GM15510 (cell line): Measurements from ENCODE around the gene C2orf49.

Source experiments
- POLR2A ChIP-seq: IDR thresholded peaks from 3 replicates; pipeline ENCODE4 v1.6.1; 2011; ENCODE audit warnings: borderline replicate concordance; ENCODE audit not compliant: insufficient read length; ENCODE audit errors: extremely low read depth

Gene C2orf49

GRCh38 chr2:105329561-105330495 lies 7.5 kb upstream of the C2orf49 start, which contains the start of gene TGFBRAP1:
Gene TGFBRAP1 (minus strand): TSS chr2:105329735. CDS start chr2:105308301, 21,434 bp downstream.
- TF ChIP-seq POLR2A, result peak; percentile 76

DNA sequence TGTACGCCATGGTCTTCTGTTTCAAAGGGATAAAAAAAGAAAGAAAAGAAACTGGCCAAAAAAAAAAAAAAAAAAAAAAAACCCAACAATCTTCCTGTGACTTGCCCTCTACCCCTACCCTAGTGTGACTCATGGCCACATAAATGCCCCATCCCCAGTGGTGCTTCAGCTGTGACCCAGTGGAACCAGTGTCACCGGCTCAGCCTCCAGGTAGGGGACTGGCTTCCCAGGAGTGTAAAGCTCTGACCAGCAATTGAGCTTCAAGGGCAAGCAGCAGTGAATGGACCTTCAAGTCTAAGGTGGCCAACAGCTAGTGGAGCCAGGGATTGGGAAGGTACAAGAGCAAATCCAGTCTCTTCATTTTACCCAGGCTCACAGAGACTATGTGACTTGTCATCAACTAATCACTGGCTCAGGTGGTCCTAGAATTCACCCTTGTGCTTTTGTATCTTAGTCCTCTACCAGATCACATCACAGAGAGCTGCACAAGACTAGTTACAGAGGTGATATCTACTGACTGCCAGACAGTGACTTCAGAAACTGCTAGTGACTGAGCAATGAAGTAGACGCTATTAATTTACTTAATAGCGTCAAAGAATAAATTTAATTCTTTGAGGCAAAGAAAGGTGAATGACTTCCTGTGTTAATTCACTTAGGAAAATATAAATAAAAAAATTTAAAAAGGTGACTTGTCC lies 6.5 kb upstream of the C2orf49 start:
- TF ChIP-seq POLR2A, result no peak

DNA sequence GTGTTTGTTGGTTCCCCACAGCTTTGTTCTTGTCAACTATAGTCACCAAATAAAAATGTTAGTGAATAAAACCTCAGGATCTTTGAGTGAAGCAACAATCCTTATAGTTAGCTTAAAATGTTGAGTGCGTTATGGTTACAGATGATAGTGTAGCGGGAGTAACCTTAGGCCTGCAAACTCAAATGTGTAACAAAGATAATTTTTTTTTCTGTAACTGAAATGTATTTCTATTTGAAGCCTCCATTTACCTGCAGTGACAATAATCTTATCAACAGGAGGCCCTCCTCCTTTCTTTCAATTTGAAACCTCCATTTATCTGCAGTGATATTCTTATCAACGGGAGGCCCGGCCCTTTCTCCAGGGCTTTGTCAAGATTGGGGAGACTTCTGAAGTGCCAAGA lies 3.1 kb upstream of the C2orf49 start:
- TF ChIP-seq POLR2A, result no peak

- TF ChIP-seq POLR2A, result no peak
Measured at GRCh38 chr2:105335469-105335868, 1.9 kb upstream of the C2orf49 start.

DNA sequence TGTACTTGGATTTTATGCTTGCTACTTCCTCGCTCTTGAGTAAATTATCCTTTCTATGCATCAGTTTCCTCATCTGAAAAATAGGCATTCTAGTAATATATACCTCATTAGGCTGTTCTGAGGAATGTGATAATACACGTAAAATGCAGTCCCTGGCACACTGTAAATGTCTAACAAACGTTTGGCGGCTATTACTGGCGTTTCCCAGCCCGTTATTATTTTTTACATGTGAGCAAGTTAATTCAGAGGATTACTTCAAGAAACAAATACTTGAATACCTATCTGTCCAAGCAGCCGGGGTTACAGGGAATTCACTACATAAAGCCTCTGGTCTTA lies 586 bp upstream of the C2orf49 start:
- no peak for TF ChIP-seq POLR2A

DNA sequence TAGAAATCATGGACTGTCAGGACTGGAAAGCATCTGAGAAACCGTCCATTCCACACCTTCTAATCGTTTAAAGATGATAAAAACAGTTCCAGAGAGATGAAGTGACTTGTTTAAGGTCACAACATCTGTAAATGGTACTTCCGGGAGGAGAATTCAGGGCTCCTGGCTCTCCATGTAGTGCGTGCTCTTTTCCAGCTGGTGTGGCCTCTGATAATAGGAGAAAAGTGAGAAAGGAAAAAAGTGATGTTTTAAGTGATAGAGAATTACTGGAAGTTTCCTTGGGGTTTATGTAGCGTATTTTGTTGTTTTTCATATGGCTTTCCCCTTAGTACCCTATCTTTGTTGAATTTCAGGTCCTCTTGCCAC lies 663 bp downstream of the C2orf49 start:
- TF ChIP-seq POLR2A, result no peak

- TF ChIP-seq POLR2A, result no peak
Measured at GRCh38 chr2:105339414-105339813, 2.1 kb downstream of the C2orf49 start.

- TF ChIP-seq POLR2A, result no peak
Measured at GRCh38 chr2:105344704-105345345, 7.5 kb downstream of the C2orf49 start.

- no peak for TF ChIP-seq POLR2A
Measured at GRCh38 chr2:105357122-105357521, 19.8 kb downstream of the C2orf49 start.

DNA sequence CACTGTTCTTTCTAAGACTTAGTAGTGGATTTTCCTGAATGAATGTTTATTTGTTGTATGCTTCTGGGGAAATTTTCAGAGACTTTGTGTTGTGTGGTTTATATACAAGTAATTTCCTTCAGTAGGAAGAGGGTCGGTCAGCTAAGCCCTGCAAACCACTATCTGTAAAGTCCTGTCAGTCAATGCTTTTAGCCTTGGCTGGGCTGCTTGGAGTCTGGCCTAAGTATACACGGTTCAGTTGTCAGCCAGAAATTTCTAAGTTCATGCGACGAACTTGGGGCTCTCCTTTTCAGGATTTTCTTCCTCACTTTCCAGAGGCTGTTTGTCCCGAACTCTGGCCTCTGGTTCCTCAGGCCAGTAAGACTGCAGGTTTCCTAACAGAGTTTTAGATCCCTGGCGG lies 21.3 kb downstream of the C2orf49 start:
- no peak for TF ChIP-seq POLR2A

DNA sequence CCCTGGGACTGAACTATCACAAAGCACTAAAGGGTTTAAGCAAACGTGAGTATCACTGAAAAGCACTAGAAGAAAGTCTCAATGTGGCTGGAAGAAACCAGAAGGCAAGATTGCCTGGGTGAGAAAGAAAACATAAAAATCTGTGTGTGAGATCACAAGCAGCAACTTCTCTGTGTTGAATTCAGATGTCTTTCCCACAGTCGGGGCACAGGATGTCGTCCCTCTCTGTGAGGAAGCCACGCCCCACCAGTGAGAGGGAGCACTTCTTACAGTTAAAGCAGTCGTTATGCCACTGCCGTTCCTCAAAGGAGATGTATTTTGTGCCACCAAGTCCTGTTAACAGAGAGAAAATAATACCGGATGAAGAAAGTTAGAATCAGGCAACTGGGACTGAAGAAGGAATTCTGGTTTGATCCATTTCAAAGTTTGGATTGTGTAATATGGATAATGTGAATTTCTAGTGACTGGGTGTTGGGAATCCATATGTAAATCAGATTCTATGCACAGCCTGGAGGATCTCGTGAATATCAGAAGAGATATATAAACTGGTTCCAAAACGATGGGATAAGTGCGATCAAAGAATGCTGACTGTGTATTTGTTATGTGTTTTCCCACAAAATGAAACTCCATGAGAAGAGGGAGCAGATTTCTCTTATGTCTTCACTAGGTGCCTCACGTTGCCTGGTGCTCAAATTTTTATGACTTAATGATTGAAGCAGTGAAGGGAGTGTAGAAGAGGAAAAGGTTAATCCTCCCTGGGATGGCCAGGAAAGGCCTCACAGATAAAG lies 24.0 kb downstream of the C2orf49 start:
- no peak for TF ChIP-seq POLR2A

- TF ChIP-seq POLR2A, result no peak
Measured at GRCh38 chr2:105362862-105363591, 25.7 kb downstream of the C2orf49 start.

- no peak for TF ChIP-seq POLR2A
Measured at GRCh38 chr2:105364436-105365139, 27.2 kb downstream of the C2orf49 start.
